ENCODE data around the gene UBR2. TPM values are rescaled to one million over a fixed set of nuclear protein-coding genes. Genes with fewer than 3 reads are reported as not detected.
A peak's percentile ranks its signal among the peaks of the same experiment; 100 is the strongest.
"Not testable (repeated sequence)": the region's sequence is repeated elsewhere in the genome, so short reads cannot be mapped to it uniquely, and the experiment has no call there.

UBR2 gene
- polyA plus RNA-seq, 3 donors from 2014 or later = 6.4 to 17.7 (median 10.6) TPM

DNA sequence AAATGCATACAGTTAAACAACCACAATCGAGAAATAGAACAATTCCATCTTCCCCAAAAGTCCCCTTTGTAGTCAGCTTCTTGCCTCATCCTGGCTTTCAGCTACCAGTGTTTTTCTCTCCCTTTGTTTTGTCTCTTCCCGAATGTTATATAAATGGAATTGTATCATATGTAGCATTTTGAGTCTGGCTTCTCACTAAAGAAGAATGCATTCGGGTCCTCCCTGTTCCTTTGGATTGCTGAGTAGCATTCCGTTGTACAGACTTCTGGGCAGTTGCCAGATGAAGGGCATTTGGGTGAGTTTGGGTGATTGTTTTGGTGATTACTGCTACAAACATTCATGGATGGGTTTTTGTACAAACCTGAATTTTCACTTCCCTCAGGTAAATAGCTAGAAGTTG lies 130.8 kb downstream of the UBR2 start:
- no peak overlapping the region for H3K4me3 Mint-ChIP-seq
- H3K36me3 Mint-ChIP-seq = peaks cover 8 to 30% (median 16%) of the 10 kb centered on the region in 3 donors
- DNase-seq = no peak
- peaks cover 26 to 31% of the 10 kb centered on the region in 2 donors for H3K4me1 Mint-ChIP-seq
- H3K27ac Mint-ChIP-seq = peak overlapping the region; percentile 67 to 90 (median 82)
- H3K9me3 Mint-ChIP-seq = no peaks in the 10 kb centered on the region
- H3K27me3 Mint-ChIP-seq (ENCODE audit: low read depth in 3 of 3) = peaks cover 0 to 5% (median 0%) of the 10 kb centered on the region in 3 donors

DNA sequence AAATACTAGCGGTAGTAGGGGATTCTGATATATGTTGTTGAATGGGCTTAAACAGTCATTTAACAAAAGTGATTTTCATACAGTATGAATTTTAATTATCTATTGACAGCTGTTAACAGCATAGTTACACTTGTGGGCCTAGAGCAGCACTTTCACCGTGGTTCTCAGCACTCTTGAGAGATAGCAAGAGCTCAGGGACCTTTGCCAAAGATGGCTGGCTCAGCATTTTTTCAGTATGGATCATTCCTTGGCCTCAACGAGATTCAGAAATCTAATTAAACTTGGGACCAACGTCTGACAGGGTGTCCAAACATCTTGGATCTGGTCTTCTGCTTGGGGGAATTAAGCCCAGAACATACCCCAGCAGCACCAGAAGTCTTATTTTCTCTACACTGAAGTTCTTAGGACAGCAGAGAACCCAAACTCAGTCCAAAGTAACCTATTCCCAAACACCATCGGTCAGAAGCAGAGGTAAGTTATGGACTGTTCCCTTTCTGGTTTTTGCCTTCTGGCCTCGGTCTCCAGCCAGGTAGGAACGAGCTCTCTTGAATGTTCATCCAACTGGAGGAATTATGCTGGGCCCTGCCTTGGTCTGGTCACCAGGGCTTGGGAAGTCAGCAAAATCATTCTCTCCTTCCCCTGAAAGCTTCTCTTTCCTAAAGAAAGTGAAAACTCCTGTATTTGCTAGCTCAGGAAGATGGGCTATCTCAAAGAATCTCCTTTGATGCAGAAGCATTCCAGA lies 132.9 kb downstream of the UBR2 start:
- Mint-ChIP-seq H3K4me3 (no peak overlapping the region), H3K36me3 (peaks cover 5 to 17% (median 16%) of the 10 kb centered on the region in 3 donors), H3K9me3 (no peaks in the 10 kb centered on the region), H3K27me3 (ENCODE audit: low read depth in 3 of 3) (peaks cover 0 to 5% (median 0%) of the 10 kb centered on the region in 3 donors), H3K4me1 (peaks cover 26 to 31% of the 10 kb centered on the region in 2 donors), H3K27ac (peak overlapping the region in 5 of 6 donors; percentile 7 to 54 (median 25))
- DNase-seq = no peak

GRCh38 chr6:42697268-42697655 lies 133.4 kb downstream of the UBR2 start:
- peaks cover 27 to 28% of the 10 kb centered on the region in 2 donors for H3K4me1 Mint-ChIP-seq
- DNase-seq = no peak
- H3K36me3 Mint-ChIP-seq = peaks cover 5 to 16% (median 15%) of the 10 kb centered on the region in 3 donors
- H3K9me3 Mint-ChIP-seq = no peaks in the 10 kb centered on the region
- peaks cover 0 to 5% (median 0%) of the 10 kb centered on the region in 3 donors for H3K27me3 Mint-ChIP-seq (ENCODE audit: low read depth in 3 of 3)
- H3K27ac Mint-ChIP-seq = peak overlapping the region in 1 of 6 donors; percentile 31
- H3K4me3 Mint-ChIP-seq = no peak overlapping the region

GRCh38 chr6:42698217-42698616 lies 134.4 kb downstream of the UBR2 start:
- Mint-ChIP-seq H3K27me3 (ENCODE audit: low read depth in 3 of 3) (peaks cover 0 to 5% (median 0%) of the 10 kb centered on the region in 3 donors), H3K9me3 (no peaks in the 10 kb centered on the region), H3K36me3 (peaks cover 3 to 12% (median 6%) of the 10 kb centered on the region in 3 donors), H3K4me3 (no peak overlapping the region), H3K27ac (peak overlapping the region in 1 of 6 donors; percentile 16), H3K4me1 (peaks cover 19 to 23% of the 10 kb centered on the region in 2 donors)
- DNase-seq = no peak

- H3K27me3 Mint-ChIP-seq (ENCODE audit: low read depth in 3 of 3) = peaks cover 0 to 1% (median 0%) of the 10 kb centered on the region in 3 donors
- no peaks in the 10 kb centered on the region for H3K36me3 Mint-ChIP-seq
- H3K4me3 Mint-ChIP-seq = no peak overlapping the region
- no peaks in the 10 kb centered on the region for H3K9me3 Mint-ChIP-seq
- no peak for DNase-seq
- peak overlapping the region in 1 of 6 donors; percentile 7 for H3K27ac Mint-ChIP-seq
- peaks cover 0 to 4% of the 10 kb centered on the region in 2 donors for H3K4me1 Mint-ChIP-seq
Measured at GRCh38 chr6:42702200-42702599, 138.4 kb downstream of the UBR2 start.

- H3K4me1 Mint-ChIP-seq; H3K36me3 Mint-ChIP-seq; H3K27ac Mint-ChIP-seq; H3K9me3 Mint-ChIP-seq; DNase-seq; H3K4me3 Mint-ChIP-seq; H3K27me3 Mint-ChIP-seq (ENCODE audit: low read depth in 3 of 3): not testable (repeated sequence)
Measured at GRCh38 chr6:42702786-42703185, 139.0 kb downstream of the UBR2 start.

GRCh38 chr6:42704251-42704936 lies 140.6 kb downstream of the UBR2 start:
- no peaks in the 10 kb centered on the region for H3K36me3 Mint-ChIP-seq
- H3K4me1 Mint-ChIP-seq = peaks cover 0 to 4% of the 10 kb centered on the region in 2 donors
- no peak overlapping the region for H3K27ac Mint-ChIP-seq
- H3K4me3 Mint-ChIP-seq = no peak overlapping the region
- H3K9me3 Mint-ChIP-seq = no peaks in the 10 kb centered on the region
- peaks cover 0 to 3% (median 0%) of the 10 kb centered on the region in 3 donors for H3K27me3 Mint-ChIP-seq (ENCODE audit: low read depth in 3 of 3)
- DNase-seq = no peak

DNA sequence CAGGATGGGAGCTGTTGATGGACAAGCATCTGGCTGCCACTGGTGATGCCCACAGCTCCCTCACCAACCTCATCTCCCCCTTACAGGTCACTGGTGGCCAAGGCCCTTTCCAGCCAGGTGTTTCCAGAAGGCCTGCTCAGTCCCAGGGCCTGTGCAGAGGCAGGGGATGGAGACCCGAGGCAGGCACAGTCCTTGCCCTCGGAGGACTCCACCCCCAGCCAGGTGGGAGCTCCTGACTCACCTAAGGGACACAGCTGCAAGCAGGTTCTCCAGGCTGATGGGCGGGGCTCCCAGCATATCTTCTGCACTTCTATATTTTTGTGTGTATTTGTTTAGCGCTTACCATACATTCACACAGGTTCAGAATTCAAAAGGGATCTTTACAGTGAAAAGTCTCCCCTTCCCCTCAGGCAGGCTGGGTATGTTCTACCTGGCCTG lies 141.1 kb downstream of the UBR2 start:
- peaks cover 0 to 4% of the 10 kb centered on the region in 2 donors for H3K4me1 Mint-ChIP-seq
- DNase-seq = no peak
- peaks cover 0 to 3% (median 0%) of the 10 kb centered on the region in 3 donors for H3K27me3 Mint-ChIP-seq (ENCODE audit: low read depth in 3 of 3)
- no peaks in the 10 kb centered on the region for H3K36me3 Mint-ChIP-seq
- no peak overlapping the region for H3K27ac Mint-ChIP-seq
- no peaks in the 10 kb centered on the region for H3K9me3 Mint-ChIP-seq
- no peak overlapping the region for H3K4me3 Mint-ChIP-seq

- no peak overlapping the region for H3K4me3 Mint-ChIP-seq
- DNase-seq = no peak
- no peaks in the 10 kb centered on the region for H3K9me3 Mint-ChIP-seq
- no peaks in the 10 kb centered on the region for H3K36me3 Mint-ChIP-seq
- H3K27ac Mint-ChIP-seq = no peak overlapping the region
- H3K27me3 Mint-ChIP-seq (ENCODE audit: low read depth in 3 of 3) = peaks cover 0 to 3% (median 0%) of the 10 kb centered on the region in 3 donors
- H3K4me1 Mint-ChIP-seq = no peaks in the 10 kb centered on the region
Measured at GRCh38 chr6:42707595-42707994, 143.8 kb downstream of the UBR2 start.

DNA sequence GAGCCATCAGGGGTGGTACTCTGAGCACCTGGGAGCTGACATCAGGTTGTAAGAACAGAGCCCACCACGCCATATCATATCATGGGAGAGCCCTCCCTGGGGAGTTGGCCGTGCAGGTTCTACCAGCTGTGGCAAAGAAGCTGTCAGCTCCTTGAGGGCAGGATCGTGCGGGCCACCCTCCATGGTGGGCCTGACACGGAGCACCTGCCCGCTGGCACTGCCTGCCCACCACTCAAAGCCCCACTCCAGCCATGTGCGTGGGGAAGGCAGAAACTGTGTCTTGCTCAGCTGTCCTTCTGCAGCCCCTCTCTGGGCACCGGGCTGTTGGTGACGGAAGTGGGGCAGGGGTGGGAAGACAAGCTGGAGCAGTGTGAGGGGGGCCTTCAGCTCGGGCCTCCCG lies 144.3 kb downstream of the UBR2 start:
- no peak for DNase-seq
- Mint-ChIP-seq H3K9me3 (no peaks in the 10 kb centered on the region), H3K4me1 (no peaks in the 10 kb centered on the region), H3K4me3 (no peak overlapping the region), H3K27ac (no peak overlapping the region), H3K27me3 (ENCODE audit: low read depth in 3 of 3) (peaks cover 0 to 3% (median 0%) of the 10 kb centered on the region in 3 donors), H3K36me3 (no peaks in the 10 kb centered on the region)

DNA sequence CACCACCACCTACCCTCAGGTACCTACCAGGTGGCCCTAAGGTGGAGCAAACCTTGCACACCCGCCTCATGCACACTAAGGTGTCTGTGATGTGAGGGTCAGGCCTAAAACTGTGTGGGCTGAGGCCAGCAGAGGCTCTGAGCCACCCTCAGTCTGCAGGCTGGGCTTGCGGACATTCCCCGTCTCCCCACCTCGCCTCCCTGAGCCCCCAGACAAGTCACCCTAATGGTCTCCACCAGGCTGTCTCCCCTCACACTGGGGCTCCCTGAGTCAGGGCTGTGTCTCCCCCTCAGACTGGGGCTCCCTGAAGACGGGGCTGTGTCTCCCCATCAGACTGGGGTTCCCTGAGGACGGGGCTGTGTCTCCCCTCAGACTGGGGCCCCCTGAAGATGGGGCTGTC lies 146.0 kb downstream of the UBR2 start:
- no peak overlapping the region for H3K27ac Mint-ChIP-seq
- no peak overlapping the region for H3K4me3 Mint-ChIP-seq
- H3K4me1 Mint-ChIP-seq = no peaks in the 10 kb centered on the region
- DNase-seq = no peak
- peaks cover 0 to 3% (median 0%) of the 10 kb centered on the region in 3 donors for H3K27me3 Mint-ChIP-seq (ENCODE audit: low read depth in 3 of 3)
- no peaks in the 10 kb centered on the region for H3K36me3 Mint-ChIP-seq
- no peaks in the 10 kb centered on the region for H3K9me3 Mint-ChIP-seq

GRCh38 chr6:42710316-42710715 lies 146.5 kb downstream of the UBR2 start:
- H3K27me3 Mint-ChIP-seq (ENCODE audit: low read depth in 3 of 3) = peaks cover 0 to 3% (median 0%) of the 10 kb centered on the region in 3 donors
- H3K4me3 Mint-ChIP-seq = no peak overlapping the region
- H3K4me1 Mint-ChIP-seq = no peaks in the 10 kb centered on the region
- no peaks in the 10 kb centered on the region for H3K9me3 Mint-ChIP-seq
- no peaks in the 10 kb centered on the region for H3K36me3 Mint-ChIP-seq
- no peak overlapping the region for H3K27ac Mint-ChIP-seq
- DNase-seq = no peak

- Mint-ChIP-seq H3K27me3 (ENCODE audit: low read depth in 3 of 3) (peaks cover 0 to 2% (median 0%) of the 10 kb centered on the region in 3 donors), H3K9me3 (no peaks in the 10 kb centered on the region), H3K36me3 (no peaks in the 10 kb centered on the region), H3K4me1 (no peaks in the 10 kb centered on the region), H3K4me3 (no peak overlapping the region), H3K27ac (peak overlapping the region in 1 of 6 donors; percentile 63)
- DNase-seq = no peak
Measured at GRCh38 chr6:42711930-42712329, 148.1 kb downstream of the UBR2 start.

- no peaks in the 10 kb centered on the region for H3K4me1 Mint-ChIP-seq
- H3K27ac Mint-ChIP-seq = no peak overlapping the region
- H3K4me3 Mint-ChIP-seq = no peak overlapping the region
- no peaks in the 10 kb centered on the region for H3K36me3 Mint-ChIP-seq
- no peak for DNase-seq
- H3K27me3 Mint-ChIP-seq (ENCODE audit: low read depth in 3 of 3) = peaks cover 0 to 1% (median 0%) of the 10 kb centered on the region in 3 donors
- no peaks in the 10 kb centered on the region for H3K9me3 Mint-ChIP-seq
Measured at GRCh38 chr6:42714098-42714761, 150.4 kb downstream of the UBR2 start.

All from immature natural killer cell (primary cell).